ENCODE data around the gene ASXL3.

GRCh38 chr18:33699372-33699771 lies 121.4 kb downstream of the ASXL3 start:
- TF ChIP-seq EZH2 (IDR thresholded peaks at IDR 0.05; ENCODE audit: borderline replicate concordance, low read length) (no peak), CTCF (IDR thresholded peaks at IDR 0.05; ENCODE audit: low read length) (no peak)

All from OCI-LY1 (cell line).